ENCODE measurements around the gene FCMR. TPM values are rescaled to one million over a fixed set of nuclear protein-coding genes. Genes with fewer than 3 reads are reported as not detected.

FCMR gene
- polyA plus RNA-seq, 3 donors = 1.9 to 3.0 (median 2.2) TPM

- Histone ChIP-seq H3K27me3 (ENCODE audit: control insufficient read depth in 2 of 2, insufficient read depth in 2 of 2, low read length in 2 of 2) (peaks cover 0 to 2% of the 10 kb centered on the region in 2 donors), H3K9me3 (replicated peaks in 1 of 2; ENCODE audit: control insufficient read depth in 1 of 2, insufficient read depth in 1 of 2, low read length in 2 of 2) (no peaks in the 10 kb centered on the region), H3K9ac (ENCODE audit: insufficient read depth, low read length, poor library complexity, severe bottlenecking) (no peak overlapping the region), H4K20me1 (ENCODE audit: insufficient read depth, low read length) (no peaks in the 10 kb centered on the region), H3K79me2 (ENCODE audit: insufficient read depth, low read length) (no peaks in the 10 kb centered on the region), H3K36me3 (replicated peaks in 1 of 2; ENCODE audit: control insufficient read depth in 1 of 2, insufficient read depth in 2 of 2, low read length in 2 of 2) (no peaks in the 10 kb centered on the region), H2AFZ (ENCODE audit: insufficient read depth, low read depth, low read length, poor library complexity, severe bottlenecking) (no peak overlapping the region), H3K4me2 (replicated peaks; ENCODE audit: extremely low read depth, low read length, poor library complexity, severe bottlenecking) (no peak overlapping the region), H3K27ac (ENCODE audit: low read depth in 1 of 2, low read length in 2 of 2) (no peak overlapping the region), H3K4me3 (replicated peaks in 1 of 3; ENCODE audit: low read depth in 2 of 3, low read length in 3 of 3) (no peak overlapping the region), H3K4me1 (ENCODE audit: control insufficient read depth in 1 of 2, insufficient read depth in 2 of 2, low read length in 2 of 2) (peaks cover 3 to 4% of the 10 kb centered on the region in 2 donors)
- H3K27ac Mint-ChIP-seq = no peak overlapping the region
- H3K36me3 Mint-ChIP-seq = no peaks in the 10 kb centered on the region
- H3K4me3 Mint-ChIP-seq = no peak overlapping the region
- intact Hi-C loops (cut with micrococcal nuclease) = no loop called here
- H3K27me3 Mint-ChIP-seq (ENCODE audit: low read depth in 3 of 3) = peaks cover 2 to 7% (median 5%) of the 10 kb centered on the region in 3 donors
- TF ChIP-seq CTCF (IDR thresholded peaks at IDR 0.05) = no peak
- peaks cover 3% of the 10 kb centered on the region for H3K4me1 Mint-ChIP-seq
- DNase-seq = no peak
- peaks cover 0 to 10% (median 2%) of the 10 kb centered on the region in 7 donors for H3K9me3 Mint-ChIP-seq
- WGBS (ENCODE audit: insufficient coverage) = 100% methylated on average over 2 of the region's 3 CpGs
Observed at GRCh38 chr1:206885341-206886060, 36.2 kb downstream of the FCMR start.

- Histone ChIP-seq H3K9me3 (replicated peaks in 1 of 2; ENCODE audit: control insufficient read depth in 1 of 2, insufficient read depth in 1 of 2, low read length in 2 of 2) (peaks cover 0 to 3% of the 10 kb centered on the region in 2 donors), H4K20me1 (ENCODE audit: insufficient read depth, low read length) (no peaks in the 10 kb centered on the region), H3K27ac (ENCODE audit: low read depth in 1 of 2, low read length in 2 of 2) (no peak overlapping the region), H3K27me3 (ENCODE audit: control insufficient read depth in 2 of 2, insufficient read depth in 2 of 2, low read length in 2 of 2) (peaks cover 0 to 2% of the 10 kb centered on the region in 2 donors), H3K4me2 (replicated peaks; ENCODE audit: extremely low read depth, low read length, poor library complexity, severe bottlenecking) (no peak overlapping the region), H3K36me3 (replicated peaks in 1 of 2; ENCODE audit: control insufficient read depth in 1 of 2, insufficient read depth in 2 of 2, low read length in 2 of 2) (no peaks in the 10 kb centered on the region), H3K4me3 (replicated peaks in 1 of 3; ENCODE audit: low read depth in 2 of 3, low read length in 3 of 3) (no peak overlapping the region), H2AFZ (ENCODE audit: insufficient read depth, low read depth, low read length, poor library complexity, severe bottlenecking) (no peak overlapping the region), H3K79me2 (ENCODE audit: insufficient read depth, low read length) (no peaks in the 10 kb centered on the region), H3K4me1 (ENCODE audit: control insufficient read depth in 1 of 2, insufficient read depth in 2 of 2, low read length in 2 of 2) (no peaks in the 10 kb centered on the region), H3K9ac (ENCODE audit: insufficient read depth, low read length, poor library complexity, severe bottlenecking) (no peak overlapping the region)
- no peak for TF ChIP-seq CTCF (IDR thresholded peaks at IDR 0.05)
- Mint-ChIP-seq H3K4me1 (no peaks in the 10 kb centered on the region), H3K36me3 (no peaks in the 10 kb centered on the region), H3K4me3 (no peak overlapping the region), H3K27me3 (ENCODE audit: low read depth in 3 of 3) (peaks cover 2 to 7% (median 5%) of the 10 kb centered on the region in 3 donors), H3K9me3 (peaks cover 4 to 24% (median 9%) of the 10 kb centered on the region in 7 donors), H3K27ac (no peak overlapping the region)
- WGBS (ENCODE audit: insufficient coverage) = 100% methylated on average over 1 of the region's 2 CpGs
- DNase-seq = no peak
- intact Hi-C loops (cut with micrococcal nuclease) = no loop called here
Observed at GRCh38 chr1:206883876-206884275, 37.9 kb downstream of the FCMR start.

Data from CD14-positive monocyte (primary cell).